IMR-90 (cell line): ENCODE measurements around the gene EIF4E1B. TPM values are rescaled to one million over a fixed set of nuclear protein-coding genes. Genes with fewer than 3 reads are reported as not detected.

Experiments
- ATAC-seq: fragments of 200-7000 bp; cut with Tn5 transposase; 2 replicates; pipeline ENCODE4 v1.9.1; 2020; ENCODE audit warnings: low read depth, mild to moderate bottlenecking, moderate library complexity
- BruUV-seq: library from RNA; stranded (reverse); fragments of 400-500 nt; replicated peaks from 2 replicates; lab custom pipeline; 2021; lab: Mats Ljungman, UMichigan
- CTCF ChIA-PET: fragments of 300-600 bp; formaldehyde crosslinking; extraction: SDS; loops from one replicate; lab custom pipeline; 2021; ENCODE audit warnings: antibody characterized with exemption; lab: Yijun Ruan, JAX
- POLR2A ChIA-PET: fragments of 300-600 bp; sonication (Branson Sonifier 250); formaldehyde crosslinking; loops from one replicate; lab custom pipeline; 2022; ENCODE audit warnings: antibody characterized with exemption; ENCODE audit not compliant: unreplicated experiment; lab: Charles Lee
- DNase-seq: peaks from one replicate; pipeline ENCODE4 v3.0.0; 2013
- H2AFZ ChIP-seq: replicated peaks from 2 replicates; pipeline ENCODE3; 2013; ENCODE audit warnings: low read length, mild to moderate bottlenecking; ENCODE audit not compliant: poor library complexity
- H2AK5ac ChIP-seq: 2 replicates; pipeline ENCODE4 v1.6.1; 2013; ENCODE audit warnings: low read depth, low read length, inconsistent platforms
- H2AK9ac ChIP-seq: replicated peaks from 2 replicates; pipeline ENCODE3; 2013; ENCODE audit warnings: mild to moderate bottlenecking, low read depth, low read length, moderate library complexity; ENCODE audit not compliant: poor library complexity
- H2BK120ac ChIP-seq: 2 replicates; pipeline ENCODE4 v1.6.1; 2013; ENCODE audit warnings: low read depth, low read length, inconsistent platforms
- H2BK15ac ChIP-seq: 3 replicates; pipeline ENCODE4 v1.6.1; 2013; ENCODE audit warnings: low read depth, low read length, inconsistent platforms
- H2BK20ac ChIP-seq: 2 replicates; pipeline ENCODE4 v1.6.1; 2013; ENCODE audit warnings: low read depth, mild to moderate bottlenecking, inconsistent platforms, low read length, moderate library complexity
- H2BK5ac ChIP-seq: 2 replicates; pipeline ENCODE4 v1.6.1; 2013; ENCODE audit warnings: mild to moderate bottlenecking, low read depth, low read length, inconsistent platforms; ENCODE audit not compliant: poor library complexity, severe bottlenecking
- H3K14ac ChIP-seq: replicated peaks from 2 replicates; pipeline ENCODE4 v1.6.1; 2013; ENCODE audit warnings: low read depth, low read length, inconsistent platforms
- H3K18ac ChIP-seq: 2 replicates; pipeline ENCODE4 v1.6.1; 2013; ENCODE audit warnings: low read depth, low read length, control low read depth
- H3K23ac ChIP-seq: 2 replicates; pipeline ENCODE4 v1.6.1; 2013; ENCODE audit warnings: low read depth, low read length, inconsistent platforms
- H3K27ac ChIP-seq: 2 replicates; pipeline ENCODE4 v1.5.1; 2013; ENCODE audit warnings: mild to moderate bottlenecking, control low read depth, low read length; ENCODE audit not compliant: insufficient read depth
- H3K27me3 ChIP-seq: 2 replicates; pipeline ENCODE4 v1.6.1; 2013; ENCODE audit warnings: low read length; ENCODE audit not compliant: control insufficient read depth, insufficient read depth
- H3K36me3 ChIP-seq: 2 replicates; pipeline ENCODE4 v1.6.1; 2013; ENCODE audit warnings: low read length, mixed read lengths; ENCODE audit not compliant: control insufficient read depth, insufficient read depth
- H3K4ac ChIP-seq: 2 replicates; pipeline ENCODE4 v1.6.1; 2013; ENCODE audit warnings: low read depth, low read length, inconsistent platforms
- H3K4me1 ChIP-seq: 2 replicates; pipeline ENCODE4 v1.6.1; 2013; ENCODE audit warnings: low read length, mixed read lengths; ENCODE audit not compliant: control insufficient read depth, insufficient read depth
- H3K4me2 ChIP-seq: 2 replicates; pipeline ENCODE4 v1.6.1; 2013; ENCODE audit warnings: low read depth, mild to moderate bottlenecking, control low read depth, low read length, moderate library complexity
- H3K4me3 ChIP-seq: 2 replicates; pipeline ENCODE4 v1.5.1; 2013; ENCODE audit warnings: low read depth, mild to moderate bottlenecking, control low read depth, low read length, moderate library complexity; ENCODE audit not compliant: insufficient read depth
- H3K56ac ChIP-seq: 2 replicates; pipeline ENCODE4 v1.6.1; 2013; ENCODE audit warnings: low read length, inconsistent platforms; ENCODE audit not compliant: insufficient read depth; ENCODE audit errors: extremely low read depth
- H3K79me1 ChIP-seq, 2 experiments: 2 replicates each; pipeline ENCODE4 v1.6.1; 2013; ENCODE audit warnings: low read length in 2 of 2, inconsistent platforms in 1 of 2, low read depth in 1 of 2
- H3K9ac ChIP-seq: 2 replicates; pipeline ENCODE4 v1.6.1; 2013; ENCODE audit warnings: low read depth, low read length, control low read depth
- H3K9me1 ChIP-seq: 2 replicates; pipeline ENCODE4 v1.6.1; 2013; ENCODE audit warnings: low read length, inconsistent platforms; ENCODE audit not compliant: insufficient read depth
- H3K9me3 ChIP-seq: 2 replicates; pipeline ENCODE4 v1.6.1; 2013; ENCODE audit warnings: low read length; ENCODE audit not compliant: control insufficient read depth, insufficient read depth
- H4K20me1 ChIP-seq: 2 replicates; pipeline ENCODE4 v1.6.1; 2013; ENCODE audit warnings: low read length, inconsistent platforms; ENCODE audit not compliant: insufficient read depth
- H4K5ac ChIP-seq: 2 replicates; pipeline ENCODE4 v1.6.1; 2013; ENCODE audit warnings: mild to moderate bottlenecking, low read depth, low read length, control low read depth
- H4K8ac ChIP-seq, 2 experiments: 2 replicates each; pipeline ENCODE4 v1.6.1; 2013; ENCODE audit warnings: low read depth in 2 of 2, low read length in 2 of 2, control low read depth in 1 of 2, inconsistent platforms in 1 of 2
- H4K91ac ChIP-seq: 2 replicates; pipeline ENCODE4 v1.6.1; 2013; ENCODE audit warnings: low read depth, low read length, inconsistent platforms; ENCODE audit not compliant: insufficient read depth
- BHLHE40 ChIP-seq: fragments of 150-350 bp; IDR thresholded peaks from 2 replicates; pipeline ENCODE4 v1.6.1; 2016; ENCODE audit warnings: mild to moderate bottlenecking, low read depth, low read length
- CEBPB ChIP-seq: IDR thresholded peaks from 2 replicates; pipeline ENCODE4 v1.6.1; 2012; ENCODE audit warnings: low read depth, low read length, improper control_type of control experiment
- CHD1 ChIP-seq: IDR thresholded peaks from 2 replicates; pipeline ENCODE4 v1.6.1; 2012; ENCODE audit warnings: low read depth, low read length, improper control_type of control experiment
- ELK1 ChIP-seq: fragments of 150-350 bp; IDR thresholded peaks from 2 replicates; pipeline ENCODE4 v1.6.1; 2016; ENCODE audit warnings: low read depth, mild to moderate bottlenecking, low read length, moderate library complexity, borderline replicate concordance
- FOS ChIP-seq: fragments of 150-350 bp; IDR thresholded peaks from 2 replicates; pipeline ENCODE4 v1.6.1; 2016; ENCODE audit warnings: low read depth, low read length
- MAFK ChIP-seq: IDR thresholded peaks from 2 replicates; pipeline ENCODE4 v1.6.1; 2012; ENCODE audit warnings: low read depth, low read length, improper control_type of control experiment
- MAZ ChIP-seq: IDR thresholded peaks from 2 replicates; pipeline ENCODE4 v1.6.1; 2012; ENCODE audit warnings: low read depth, mild to moderate bottlenecking, low read length, improper control_type of control experiment, moderate library complexity, borderline replicate concordance
- POLR2A ChIP-seq: IDR thresholded peaks from 2 replicates; pipeline ENCODE4 v1.6.1; 2012; ENCODE audit warnings: mild to moderate bottlenecking, low read depth, low read length
- RCOR1 ChIP-seq: IDR thresholded peaks from 2 replicates; pipeline ENCODE4 v1.6.1; 2012; ENCODE audit warnings: mild to moderate bottlenecking, low read length, improper control_type of control experiment; ENCODE audit not compliant: insufficient replicate concordance
- RFX5 ChIP-seq: IDR thresholded peaks from 2 replicates; pipeline ENCODE4 v1.8.0; 2012; ENCODE audit warnings: low read depth, mild to moderate bottlenecking, low read length, moderate library complexity
- SMC3 ChIP-seq: fragments of 150-350 bp; IDR thresholded peaks from 2 replicates; pipeline ENCODE4 v1.6.1; 2016; ENCODE audit warnings: low read depth, mild to moderate bottlenecking, antibody characterized with exemption, low read length, moderate library complexity
- USF2 ChIP-seq: fragments of 150-350 bp; IDR thresholded peaks from 2 replicates; pipeline ENCODE4 v1.6.1; 2017; ENCODE audit warnings: mild to moderate bottlenecking, antibody characterized with exemption, low read length, low read depth
- WGBS, 2 experiments: methylation state at CpG; one replicate each; pipeline versions ENCODE4 v1.1.5 to v1.1.7; 2013; ENCODE audit warnings: missing lambda C conversion rate in 2 of 2; ENCODE audit not compliant: insufficient read length in 1 of 2; ENCODE audit errors: extremely low coverage in 2 of 2; 5-methylcytosine and 5-hydroxymethylcytosine counted together
- dilution Hi-C: fragments of 300-500 bp; cut with HindIII; formaldehyde crosslinking; loops from one replicate; pipeline ENCODE4 v1.14.3; 2018; ENCODE audit warnings: low sequenced_read_pairs; ENCODE audit not compliant: unreplicated experiment
- in situ Hi-C: fragments of 300-500 bp; cut with MboI; formaldehyde crosslinking; loops from 3 replicates; pipeline ENCODE4 v1.14.3; 2019; ENCODE audit warnings: low sequenced_read_pairs, inconsistent platforms, mixed read lengths
- intact Hi-C: fragments of 100-400 bp; cut with micrococcal nuclease; formaldehyde crosslinking; loops from 2 replicates; pipeline ENCODE4 v1.10.0; 2022
- polyA plus RNA-seq, 3 experiments: library from polyadenylated mRNA; depleted of rRNA; stranded (reverse); fragments of >200 nt; gene quantifications; 2 replicates each; pipeline ENCODE4 v1.2.3, GENCODE V29; 2012; ENCODE audit warnings: low replicate concordance in 1 of 3
- total RNA-seq: library from RNA; depleted of rRNA; stranded (reverse); fragments of >200 nt; gene quantifications from 2 replicates; pipeline ENCODE4 v1.2.3, GENCODE V29; 2012

The EIF4E1B gene
- total and polyA plus RNA-seq, 2 of the 4 experiments (the other 2 are of a cell fraction), result not detected

- no peaks in the 10 kb centered on the region for H3K36me3 ChIP-seq
- H2BK120ac ChIP-seq, result no peak overlapping the region
- no peaks in the 10 kb centered on the region for H3K4me1 ChIP-seq
- H3K14ac ChIP-seq, result no peak overlapping the region
- no peak overlapping the region for H2AK5ac ChIP-seq
- WGBS, 2 experiments, result 29% methylated on average over 14 of the region's 19 CpGs; no CpG with 5 or more reads in 1 of the 2 experiments
- no peak overlapping the region for H3K4me3 ChIP-seq
- dilution Hi-C loops, result no loop called here
- no peak overlapping the region for H2AK9ac ChIP-seq
- DNase-seq, result no peak
- no peak overlapping the region for H3K4ac ChIP-seq
- H4K8ac ChIP-seq, result no peak overlapping the region
- in situ Hi-C loops, result no loop called here
- no peak overlapping the region for H3K9ac ChIP-seq
- CTCF ChIA-PET, result interaction anchor here (0.5 kb wide), 1 partner anchor 11 kb away, joined by 6 read pairs; no protein-coding TSS in a partner anchor
- H3K27me3 ChIP-seq, result peaks cover 43% of the 10 kb centered on the region
- no peak for ATAC-seq
- no peak overlapping the region for H2BK15ac ChIP-seq
- intact Hi-C loops, result loop anchor here (10.0 kb wide), 1 partner anchor 150 kb away; the partner anchor contains the start of gene UNC5A
- no TSS peak for BruUV-seq
- no peak overlapping the region for H4K5ac ChIP-seq
- H3K9me3 ChIP-seq, result 0 out of 2 replicates have a peak, but pooled peaks cover 2% of the 10 kb centered on the region
- no peak overlapping the region for H3K27ac ChIP-seq
- H2BK20ac ChIP-seq, result no peak overlapping the region
- peaks cover 3% of the 10 kb centered on the region; the same call in 1 of the 2 replicates for H4K20me1 ChIP-seq
- H2AFZ ChIP-seq, result no peak overlapping the region
- POLR2A ChIA-PET, result no interaction called here
- H3K9me1 ChIP-seq, result 0 out of 2 replicates have a peak, but pooled peaks cover 3% of the 10 kb centered on the region
- H3K79me1 ChIP-seq, result no peaks in the 10 kb centered on the region
- no peak overlapping the region for H2BK5ac ChIP-seq
- no peak overlapping the region for H3K56ac ChIP-seq
- no peak overlapping the region for H3K4me2 ChIP-seq
- H3K18ac ChIP-seq, result no peak overlapping the region
- no peak overlapping the region for H3K23ac ChIP-seq
- H4K91ac ChIP-seq, result no peak overlapping the region
- TF ChIP-seq RFX5 (no peak), USF2 (no peak), MAZ (no peak), FOS (no peak), ELK1 (no peak), SMC3 (no peak), BHLHE40 (no peak), CHD1 (no peak), RCOR1 (no peak), MAFK (no peak), CEBPB (no peak), POLR2A (no peak)
These were observed 34.4 kb downstream of the EIF4E1B start for GRCh38 chr5:176664886-176665285.
